Stimulated activated CD8-positive, alpha-beta memory T cell treated with anti-CD3 and anti-CD28 coated beads, Interleukin-7, amount 100 ng/mL, for 24 hours (primary cell): ENCODE measurements around the gene SDCCAG8.

Experiments
- DNase-seq: peaks from one replicate; pipeline ENCODE4 v3.0.0-alpha.2; 2020; ENCODE audit warnings: low read depth

Gene SDCCAG8

DNA sequence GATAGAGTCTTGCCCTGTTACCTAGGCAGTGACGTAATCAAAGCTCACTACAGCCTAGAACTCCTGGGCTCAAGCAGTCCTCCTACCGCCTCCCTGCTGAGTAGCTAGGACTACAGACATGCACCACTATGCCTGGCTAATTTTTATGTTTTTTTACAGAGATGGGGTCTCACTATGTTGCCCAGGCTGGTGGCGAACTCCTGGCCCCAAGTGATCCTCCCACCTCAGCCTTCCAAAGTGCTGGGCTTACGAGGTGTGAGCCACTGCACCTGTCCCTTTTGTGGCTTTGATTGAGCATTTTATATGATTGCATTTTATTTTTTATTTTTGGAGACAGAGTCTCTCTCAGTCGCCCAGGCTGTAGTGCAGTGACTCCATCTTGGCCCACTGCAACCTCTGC is 25.8 kb downstream of the SDCCAG8 start:
- no peak for DNase-seq

GRCh38 chr1:243286409-243287122 is 30.7 kb downstream of the SDCCAG8 start:
- no peak for DNase-seq

DNA sequence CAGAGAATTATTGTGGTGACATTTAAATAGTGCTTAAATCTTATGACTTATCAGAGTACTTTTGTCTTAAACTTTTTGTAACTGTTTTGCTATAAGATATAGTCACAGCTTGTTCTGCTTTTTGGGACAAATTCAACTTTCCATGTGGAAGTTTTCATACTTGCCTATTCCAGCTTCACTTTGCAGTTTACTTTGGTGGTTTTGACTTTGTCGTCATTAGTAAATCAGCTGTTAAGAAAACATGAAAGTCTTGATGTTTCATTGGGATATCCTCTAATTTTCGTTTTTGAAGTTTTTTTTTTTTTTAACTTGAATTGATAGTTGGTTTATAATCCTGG is 31.3 kb downstream of the SDCCAG8 start:
- DNase-seq = no peak

- DNase-seq = no peak
These were observed 31.8 kb downstream of the SDCCAG8 start for GRCh38 chr1:243287652-243288051.

DNA sequence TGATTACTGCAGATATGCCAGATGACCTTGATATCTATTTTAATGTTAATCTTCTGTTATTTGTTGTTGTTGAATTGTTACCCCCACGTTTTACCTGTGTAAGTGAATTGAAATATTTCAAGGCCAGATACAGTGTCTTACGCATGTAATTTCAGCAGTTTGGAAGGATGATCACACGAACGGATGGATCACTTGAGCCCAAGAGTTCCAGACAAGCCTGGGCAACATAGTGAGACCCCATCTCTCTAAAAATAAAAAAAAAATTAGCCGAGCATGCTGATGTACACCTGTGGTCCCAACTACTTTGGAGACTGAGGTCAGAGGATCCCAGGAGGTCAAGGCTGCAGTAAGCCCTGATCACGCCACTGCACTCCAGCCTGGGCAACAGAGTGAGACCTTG is 32.2 kb downstream of the SDCCAG8 start:
- no peak for DNase-seq

DNA sequence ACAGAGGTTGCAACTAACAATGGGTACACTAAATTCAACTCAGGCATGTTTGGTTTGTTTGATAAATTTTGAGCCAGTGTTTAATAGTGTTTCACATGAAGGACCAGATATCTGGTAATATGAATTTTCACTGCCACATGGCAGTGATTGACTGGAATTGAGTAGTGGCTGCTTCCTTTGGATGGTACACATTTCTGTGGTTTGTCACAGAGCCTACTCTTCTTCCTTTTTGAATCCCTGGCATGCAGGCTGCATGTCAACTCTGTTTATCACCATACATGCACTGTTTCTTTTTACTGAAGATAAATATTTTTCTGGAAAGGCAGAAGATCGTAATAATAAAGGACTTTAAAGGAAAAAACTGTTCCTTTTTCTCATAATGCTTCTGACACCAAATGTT is 35.5 kb downstream of the SDCCAG8 start:
- DNase-seq = no peak

GRCh38 chr1:243292117-243292516 is 36.3 kb downstream of the SDCCAG8 start:
- DNase-seq = no peak

GRCh38 chr1:243293941-243294722 is 38.3 kb downstream of the SDCCAG8 start:
- no peak for DNase-seq

GRCh38 chr1:243294723-243295121 is 38.9 kb downstream of the SDCCAG8 start:
- no peak for DNase-seq

GRCh38 chr1:243299069-243299468 is 43.2 kb downstream of the SDCCAG8 start:
- DNase-seq = no peak

GRCh38 chr1:243301059-243301458 is 45.2 kb downstream of the SDCCAG8 start:
- DNase-seq = no peak

DNA sequence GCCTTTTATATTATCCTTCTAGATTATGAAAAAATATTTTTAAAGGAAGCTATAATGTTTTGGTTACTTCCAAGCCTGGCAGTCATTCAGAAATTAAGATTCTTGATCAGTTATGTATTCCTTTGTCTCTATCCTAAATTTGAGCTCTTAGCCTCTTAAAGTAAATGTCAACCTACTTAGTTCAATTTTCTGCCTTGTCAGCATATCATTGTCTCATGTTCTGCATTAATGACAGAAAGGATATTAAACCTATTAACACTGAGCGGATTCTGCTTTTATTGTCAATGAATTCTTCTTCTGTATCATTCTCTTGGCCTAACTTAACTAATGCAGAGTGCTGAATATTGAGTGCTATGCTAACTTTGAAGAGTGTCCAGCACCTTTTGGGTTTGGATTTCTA is 56.0 kb downstream of the SDCCAG8 start:
- no peak for DNase-seq

DNA sequence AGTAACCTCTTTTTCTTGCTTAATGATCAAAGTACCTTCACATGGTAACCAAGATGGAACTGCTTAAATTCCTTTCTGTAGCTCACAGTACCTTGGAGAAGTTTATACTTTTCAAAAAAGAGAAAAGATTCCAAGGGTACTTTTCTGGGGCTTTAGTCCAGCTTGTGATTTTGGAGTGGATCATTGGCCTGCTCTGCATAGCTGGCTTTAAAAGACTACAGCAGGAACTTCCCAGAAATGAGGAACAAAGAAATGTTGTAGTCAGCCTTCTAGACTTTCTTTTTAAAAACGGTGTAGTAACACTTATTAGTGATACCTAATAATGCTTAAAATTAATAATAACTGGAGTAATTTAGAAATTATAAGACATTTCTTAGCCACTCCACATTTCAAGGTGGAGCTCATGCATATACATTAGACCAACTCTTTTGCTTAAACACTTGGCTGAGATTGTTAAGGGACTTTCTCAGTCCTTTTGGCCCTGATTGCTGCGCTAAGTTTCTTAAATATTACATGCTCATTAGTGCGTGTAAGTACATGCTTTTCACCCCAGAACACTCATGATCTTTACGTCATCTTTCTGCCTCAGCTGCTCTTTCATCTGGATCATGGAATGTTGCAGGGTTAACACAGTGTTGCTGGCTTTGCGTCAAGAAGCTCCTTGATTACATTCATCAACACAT is 57.3 kb downstream of the SDCCAG8 start:
- DNase-seq = no peak

- DNase-seq = no peak
These were observed 58.0 kb downstream of the SDCCAG8 start for GRCh38 chr1:243313635-243314536.

GRCh38 chr1:243315455-243315854 is 59.6 kb downstream of the SDCCAG8 start:
- no peak for DNase-seq

DNA sequence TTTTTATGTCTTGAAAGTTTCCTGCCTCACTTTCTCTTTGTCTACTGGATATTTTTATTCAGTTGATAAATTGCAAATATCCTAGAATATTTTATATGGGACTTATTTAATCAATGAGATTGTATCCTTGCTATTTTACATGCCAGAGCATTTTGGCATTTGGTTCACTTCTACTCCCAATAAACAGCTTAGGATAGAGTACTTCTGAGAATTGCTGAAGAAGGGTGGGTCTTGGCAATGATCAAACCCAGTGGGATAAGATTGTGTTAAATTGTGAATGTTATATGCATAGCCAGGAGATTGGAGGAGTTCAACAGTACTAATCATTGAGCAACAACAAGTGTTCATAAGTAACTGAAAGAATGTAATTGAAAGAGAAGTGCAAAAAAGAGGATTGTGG is 60.1 kb downstream of the SDCCAG8 start:
- DNase-seq = no peak

GRCh38 chr1:243316366-243316989 is 60.6 kb downstream of the SDCCAG8 start:
- DNase-seq = no peak

- DNase-seq = no peak
These were observed 64.4 kb downstream of the SDCCAG8 start for GRCh38 chr1:243320224-243320623.

- DNase-seq = no peak
These were observed 66.5 kb downstream of the SDCCAG8 start for GRCh38 chr1:243322326-243322725.

DNA sequence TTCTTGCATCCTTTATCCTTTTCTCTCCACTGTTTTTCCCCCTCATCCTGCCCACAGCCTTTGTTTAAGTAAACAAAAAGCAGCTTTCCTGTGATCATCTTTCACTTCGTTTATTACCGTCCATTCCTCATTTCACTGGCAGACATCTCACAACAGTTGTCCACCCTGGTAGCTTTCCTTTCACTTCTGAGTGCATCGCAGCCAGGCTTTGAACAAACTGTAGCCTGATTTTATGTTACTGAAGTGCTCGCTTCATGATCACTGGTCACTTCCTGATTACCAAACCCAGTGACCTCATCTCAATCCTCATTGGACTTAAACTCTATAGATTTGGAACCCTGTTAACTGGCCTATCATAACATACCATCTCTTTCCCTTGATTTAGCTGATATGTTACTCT is 67.7 kb downstream of the SDCCAG8 start:
- DNase-seq = no peak

DNA sequence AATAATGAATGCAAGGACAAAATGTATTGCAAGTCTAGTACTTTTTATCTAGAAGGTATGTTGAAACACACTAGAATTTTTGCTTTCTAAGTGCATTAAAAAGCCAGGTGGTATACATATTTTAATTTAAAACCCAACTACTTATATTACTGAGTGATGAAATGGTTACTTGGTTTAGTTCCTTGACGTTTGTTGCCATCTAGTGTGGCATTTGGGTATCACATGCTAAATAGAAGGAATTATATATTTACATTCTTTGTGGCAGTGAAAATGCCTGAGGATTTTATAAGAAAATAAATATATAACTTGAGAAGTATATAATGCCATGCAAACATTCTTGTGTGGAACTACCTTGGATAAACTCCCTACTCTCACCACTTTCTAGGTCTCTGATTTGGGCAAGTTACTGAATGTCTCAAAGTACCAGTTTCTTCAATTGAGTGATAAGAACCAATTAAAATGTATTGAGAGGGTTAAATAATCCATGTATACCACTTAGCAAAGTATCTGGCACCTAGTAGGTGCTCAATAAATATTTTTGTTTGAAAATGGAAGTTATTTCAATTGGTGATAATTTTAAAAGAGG is 69.6 kb downstream of the SDCCAG8 start:
- no peak for DNase-seq
